Karpas-422 (cell line): Measurements from ENCODE around the gene TPO. TPM values are rescaled to one million over a fixed set of nuclear protein-coding genes. Genes with fewer than 3 reads are reported as not detected.

ENCODE experiments used
- DNase-seq: peaks from one replicate; pipeline ENCODE4 v3.0.0-alpha.2; 2015
- H2AFZ ChIP-seq: fragments of 200-600 bp; sonication (generic); 2 replicates; pipeline ENCODE4 v1.6.1; 2014; ENCODE audit warnings: antibody characterized with exemption, low read length, mixed read lengths
- H3K27ac ChIP-seq: fragments of 200-600 bp; sonication (generic); 2 replicates; pipeline ENCODE4 v1.5.1; 2014; ENCODE audit warnings: mild to moderate bottlenecking, low read length, moderate library complexity
- H3K27me3 ChIP-seq: fragments of 200-600 bp; sonication (generic); 2 replicates; pipeline ENCODE4 v1.6.1; 2014; ENCODE audit warnings: low read length, mixed read lengths
- H3K36me3 ChIP-seq: fragments of 200-600 bp; sonication (generic); 2 replicates; pipeline ENCODE4 v1.6.1; 2014; ENCODE audit warnings: low read length, mixed read lengths; ENCODE audit not compliant: insufficient read depth
- H3K4me1 ChIP-seq: fragments of 200-600 bp; sonication (generic); 2 replicates; pipeline ENCODE4 v1.6.1; 2014; ENCODE audit warnings: mild to moderate bottlenecking, low read length, mixed read lengths
- H3K4me2 ChIP-seq: fragments of 200-600 bp; sonication (generic); 2 replicates; pipeline ENCODE4 v1.6.1; 2014; ENCODE audit warnings: low read length, low read depth, mild to moderate bottlenecking; ENCODE audit not compliant: poor library complexity, severe bottlenecking
- H3K4me3 ChIP-seq: fragments of 200-600 bp; sonication (generic); 2 replicates; pipeline ENCODE4 v1.5.1; 2014; ENCODE audit warnings: mild to moderate bottlenecking, antibody characterized with exemption, low read length, mixed read lengths
- H3K79me2 ChIP-seq: fragments of 200-600 bp; sonication (generic); 2 replicates; pipeline ENCODE4 v1.6.1; 2014; ENCODE audit warnings: mild to moderate bottlenecking, low read length, mixed read lengths
- H3K9ac ChIP-seq: fragments of 200-600 bp; sonication (generic); 2 replicates; pipeline ENCODE4 v1.6.0; 2014; ENCODE audit warnings: low read length
- H3K9me2 ChIP-seq: fragments of 200-600 bp; sonication (generic), shearing (Covaris generic); replicated peaks from 2 replicates; pipeline ENCODE4 v1.6.0; 2014; ENCODE audit warnings: mild to moderate bottlenecking, low read length, moderate library complexity; ENCODE audit not compliant: insufficient read depth
- H3K9me3 ChIP-seq: fragments of 300-700, 200-600 bp; sonication (generic); 2 replicates; pipeline ENCODE4 v1.6.1; 2014; ENCODE audit warnings: low read length, mixed read lengths
- H4K20me1 ChIP-seq: fragments of 200-600 bp; sonication (generic); 2 replicates; pipeline ENCODE4 v1.6.1; 2014; ENCODE audit warnings: mild to moderate bottlenecking, antibody characterized with exemption, low read length, low read depth; ENCODE audit not compliant: insufficient read depth
- total RNA-seq: library from RNA; depleted of rRNA; stranded (reverse); fragments of >200 nt; shearing (Covaris generic); gene quantifications from 2 replicates; pipeline ENCODE4 v1.2.3, GENCODE V29; 2014; ENCODE audit warnings: low replicate concordance

The TPO gene
- total RNA-seq, 1 experiment from 2014 or later = not detected

DNA sequence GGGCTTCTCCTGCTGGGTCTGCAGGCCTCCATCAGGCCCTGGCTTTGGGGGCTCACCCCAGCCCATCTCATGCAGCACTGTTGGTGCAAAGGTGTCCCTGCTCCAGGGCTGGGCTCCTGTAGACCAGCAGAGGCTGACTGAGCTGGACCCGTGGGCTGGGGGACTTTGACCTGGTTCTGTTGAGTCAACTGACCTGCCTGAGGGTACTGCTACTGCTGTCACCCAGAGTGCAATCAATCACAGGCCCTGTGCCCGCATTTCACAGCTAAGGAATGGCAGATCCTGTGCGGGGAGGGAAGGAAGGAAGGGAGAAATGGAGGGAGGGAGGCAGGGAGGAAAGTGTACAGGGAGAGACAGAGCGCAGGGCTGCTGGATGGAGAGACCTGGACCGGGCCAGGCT lies 136.8 kb downstream of the TPO start:
- Histone ChIP-seq H3K27me3 (no peaks in the 10 kb centered on the region), H3K4me2 (no peak overlapping the region), H3K27ac (no peak overlapping the region), H4K20me1 (no peaks in the 10 kb centered on the region), H3K9me3 (no peaks in the 10 kb centered on the region), H3K4me1 (no peaks in the 10 kb centered on the region), H3K9ac (no peak overlapping the region), H3K36me3 (no peaks in the 10 kb centered on the region), H3K79me2 (no peaks in the 10 kb centered on the region), H2AFZ (no peak overlapping the region), H3K9me2 (no peaks in the 10 kb centered on the region), H3K4me3 (no peak overlapping the region)
- no peak for DNase-seq

DNA sequence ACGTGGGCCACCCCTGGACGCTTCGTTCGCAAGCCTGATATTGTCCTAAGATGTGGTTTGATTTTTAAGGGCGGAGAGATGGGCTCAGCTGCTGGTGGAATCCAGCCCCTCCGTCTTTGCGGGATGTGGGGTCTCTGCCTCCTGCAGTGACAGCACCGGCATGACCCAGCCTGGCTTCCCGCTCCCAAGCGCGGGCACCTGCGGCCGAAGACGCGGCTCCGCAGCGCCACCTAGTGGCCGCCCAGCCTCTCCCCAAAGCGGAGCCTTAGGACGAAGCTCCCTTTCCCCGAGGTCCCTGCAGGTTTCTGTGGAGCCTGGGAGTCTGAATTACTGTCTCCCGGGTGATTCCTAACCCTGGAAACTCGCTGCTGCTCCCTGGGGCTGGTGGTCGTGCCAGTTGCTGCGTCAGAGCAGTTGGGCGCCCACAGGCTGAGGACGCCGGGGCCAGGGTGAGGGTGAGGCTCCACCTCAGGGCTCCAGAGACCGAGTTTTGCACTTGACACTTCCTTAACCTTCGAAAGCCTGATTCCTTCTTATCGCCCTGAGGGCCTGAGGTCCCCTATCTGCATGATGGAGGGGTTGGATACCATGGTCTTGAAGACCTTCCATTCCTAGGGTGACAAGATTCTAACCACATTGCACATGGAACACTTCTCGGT lies 137.5 kb downstream of the TPO start:
- H3K27ac ChIP-seq = no peak overlapping the region
- no peaks in the 10 kb centered on the region for H3K79me2 ChIP-seq
- H3K27me3 ChIP-seq = no peaks in the 10 kb centered on the region
- no peak overlapping the region for H3K4me2 ChIP-seq
- H4K20me1 ChIP-seq = no peaks in the 10 kb centered on the region
- no peak overlapping the region for H3K4me3 ChIP-seq
- no peaks in the 10 kb centered on the region for H3K4me1 ChIP-seq
- no peaks in the 10 kb centered on the region for H3K9me2 ChIP-seq
- peak; percentile 79 for DNase-seq
- H3K9me3 ChIP-seq = no peaks in the 10 kb centered on the region
- no peaks in the 10 kb centered on the region for H3K36me3 ChIP-seq
- no peak overlapping the region for H3K9ac ChIP-seq
- no peak overlapping the region for H2AFZ ChIP-seq

DNA sequence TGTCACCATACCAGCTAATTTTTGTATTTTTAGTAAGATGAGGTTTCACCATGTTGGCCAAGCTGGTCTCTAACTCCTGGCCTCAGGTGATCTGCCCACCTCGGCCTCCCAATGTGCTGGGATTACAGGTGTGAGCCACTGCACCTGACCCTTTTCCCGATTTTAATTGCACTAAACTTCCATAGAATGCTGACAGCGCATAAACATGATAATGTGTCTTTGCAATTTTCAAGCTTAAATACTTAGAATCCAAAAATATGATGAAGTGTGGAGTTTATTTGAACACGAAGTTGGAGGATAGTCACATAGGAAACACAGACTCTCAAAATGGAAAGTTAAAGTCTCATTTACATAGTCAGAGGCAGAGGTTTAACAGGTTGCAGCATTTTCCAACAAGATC lies 138.6 kb downstream of the TPO start:
- Histone ChIP-seq H3K4me3 (no peak overlapping the region), H3K9me2 (no peaks in the 10 kb centered on the region), H3K4me1 (no peaks in the 10 kb centered on the region), H3K4me2 (no peak overlapping the region), H3K27ac (no peak overlapping the region), H3K79me2 (no peaks in the 10 kb centered on the region), H3K9ac (no peak overlapping the region), H3K36me3 (no peaks in the 10 kb centered on the region), H3K27me3 (no peaks in the 10 kb centered on the region), H2AFZ (no peak overlapping the region), H3K9me3 (no peaks in the 10 kb centered on the region), H4K20me1 (no peaks in the 10 kb centered on the region)
- DNase-seq = no peak

DNA sequence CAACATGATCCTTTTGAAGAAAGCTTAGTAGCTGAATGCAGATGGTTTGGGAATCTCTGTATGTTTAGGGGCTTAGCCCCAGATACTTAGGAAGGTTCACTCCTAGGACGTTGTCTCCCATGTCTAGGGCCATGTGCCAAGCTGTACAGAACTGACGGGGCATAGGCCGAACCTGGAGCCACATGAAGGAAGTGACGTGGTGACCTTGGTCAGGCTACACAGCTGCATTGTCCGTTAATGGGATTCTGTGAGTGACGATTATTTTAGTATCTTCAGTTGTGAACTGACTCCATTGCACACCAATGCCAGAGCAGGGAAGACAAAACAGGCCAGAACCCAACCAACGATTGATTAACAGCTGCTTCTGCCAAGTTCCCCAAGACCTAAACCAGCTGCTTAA lies 139.3 kb downstream of the TPO start:
- Histone ChIP-seq H3K4me2 (no peak overlapping the region), H3K4me1 (no peaks in the 10 kb centered on the region), H3K9me2 (no peaks in the 10 kb centered on the region), H3K4me3 (no peak overlapping the region), H4K20me1 (no peaks in the 10 kb centered on the region), H3K9me3 (no peaks in the 10 kb centered on the region), H2AFZ (no peak overlapping the region), H3K27ac (no peak overlapping the region), H3K36me3 (no peaks in the 10 kb centered on the region), H3K27me3 (no peaks in the 10 kb centered on the region), H3K9ac (no peak overlapping the region), H3K79me2 (no peaks in the 10 kb centered on the region)
- DNase-seq = no peak

DNA sequence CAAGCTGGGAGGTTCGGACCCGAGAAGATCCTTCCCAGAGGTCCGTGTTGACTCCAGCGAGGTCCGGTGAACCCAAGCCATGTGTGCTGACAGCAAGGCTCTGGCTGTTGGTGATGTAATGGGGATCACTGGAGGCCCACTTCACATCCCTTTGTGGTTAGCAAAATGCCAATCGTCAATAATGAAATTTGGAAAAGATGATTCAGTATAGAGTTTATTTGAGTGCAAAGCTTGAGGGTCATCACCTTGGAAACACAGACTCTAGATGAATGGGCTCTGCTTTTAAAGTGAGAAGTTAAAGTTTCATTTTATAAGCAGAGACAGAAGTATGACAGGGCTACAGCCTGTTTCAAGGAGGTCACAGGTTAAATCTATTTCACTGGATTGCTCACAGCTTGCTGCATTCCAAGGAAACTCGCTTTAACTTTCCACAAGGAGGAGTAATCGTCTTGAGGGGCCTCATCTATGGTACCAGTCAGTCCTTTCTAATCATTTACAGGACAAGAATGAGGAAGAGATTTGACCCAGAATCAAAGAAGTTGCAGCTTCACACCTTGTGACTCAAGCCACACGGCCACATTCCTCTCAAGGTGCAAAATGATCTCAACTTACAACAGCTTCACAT lies 140.5 kb downstream of the TPO start:
- Histone ChIP-seq H3K4me3 (no peak overlapping the region), H4K20me1 (no peaks in the 10 kb centered on the region), H2AFZ (no peak overlapping the region), H3K79me2 (no peaks in the 10 kb centered on the region), H3K9me3 (no peaks in the 10 kb centered on the region), H3K9ac (no peak overlapping the region), H3K27me3 (no peaks in the 10 kb centered on the region), H3K36me3 (no peaks in the 10 kb centered on the region), H3K9me2 (no peaks in the 10 kb centered on the region), H3K4me1 (no peaks in the 10 kb centered on the region), H3K27ac (no peak overlapping the region), H3K4me2 (no peak overlapping the region)
- no peak for DNase-seq

DNA sequence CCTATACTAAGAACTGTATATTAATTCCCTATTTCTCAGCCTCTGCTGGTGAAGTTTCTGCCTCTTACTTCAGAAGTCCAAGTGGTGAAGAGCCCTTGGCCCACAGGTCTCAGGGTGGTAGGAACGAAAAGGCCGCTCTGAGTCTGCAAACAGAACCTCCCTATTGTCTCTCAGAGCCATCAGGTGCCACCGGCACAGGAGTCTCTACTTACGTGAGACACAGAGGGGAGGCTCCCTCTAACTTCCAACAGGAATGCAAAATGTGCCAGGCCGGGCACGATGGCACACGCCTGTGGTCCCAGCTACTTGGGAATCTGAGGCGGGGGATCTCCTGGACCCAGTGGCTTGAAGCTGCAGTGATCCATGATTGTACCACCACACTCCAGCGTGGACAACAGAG lies 143.0 kb downstream of the TPO start:
- H3K27me3 ChIP-seq = no peaks in the 10 kb centered on the region
- H3K9me3 ChIP-seq = no peaks in the 10 kb centered on the region
- no peaks in the 10 kb centered on the region for H3K79me2 ChIP-seq
- no peak overlapping the region for H3K9ac ChIP-seq
- no peak overlapping the region for H3K4me2 ChIP-seq
- no peak overlapping the region for H3K27ac ChIP-seq
- H3K36me3 ChIP-seq = no peaks in the 10 kb centered on the region
- no peaks in the 10 kb centered on the region for H3K9me2 ChIP-seq
- no peak for DNase-seq
- H3K4me1 ChIP-seq = no peaks in the 10 kb centered on the region
- H2AFZ ChIP-seq = no peak overlapping the region
- no peaks in the 10 kb centered on the region for H4K20me1 ChIP-seq
- no peak overlapping the region for H3K4me3 ChIP-seq

DNA sequence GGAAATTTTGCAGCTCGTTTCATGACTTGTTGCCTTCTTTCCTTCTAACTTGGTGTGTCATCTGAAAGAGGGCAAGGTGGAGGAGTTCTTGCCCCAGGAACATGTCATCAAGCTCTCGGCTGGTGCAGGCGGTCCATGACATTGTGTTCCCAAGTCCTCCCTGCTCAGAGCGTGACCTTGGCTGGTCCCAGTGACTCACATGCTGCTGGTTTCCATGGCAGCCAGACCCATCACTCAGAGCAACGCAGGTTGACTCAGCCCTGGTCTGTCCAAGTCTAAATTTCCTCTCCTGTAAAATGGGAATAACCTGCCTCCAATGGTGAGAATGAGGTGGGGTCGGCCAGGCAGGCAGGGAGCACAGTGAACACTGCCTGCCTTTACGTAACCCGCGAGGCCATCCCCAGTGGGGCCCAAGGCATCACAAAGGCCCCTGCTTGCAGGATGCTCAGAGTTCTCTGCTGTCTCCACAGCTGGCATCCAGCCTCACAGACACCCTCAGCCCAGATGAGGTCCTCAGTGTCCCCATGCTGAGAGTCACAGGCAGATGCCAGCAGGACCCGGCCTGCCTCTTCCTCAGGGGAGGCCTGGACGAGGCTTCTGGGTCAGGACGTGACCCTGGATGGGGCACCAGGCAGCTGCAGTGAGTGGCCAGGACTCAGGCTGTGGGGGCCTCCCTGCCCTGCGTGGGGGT lies 143.7 kb downstream of the TPO start:
- no peak overlapping the region for H3K27ac ChIP-seq
- no peaks in the 10 kb centered on the region for H3K9me2 ChIP-seq
- no peaks in the 10 kb centered on the region for H3K4me1 ChIP-seq
- no peaks in the 10 kb centered on the region for H3K36me3 ChIP-seq
- no peak overlapping the region for H3K9ac ChIP-seq
- H3K4me3 ChIP-seq = no peak overlapping the region
- no peak overlapping the region for H2AFZ ChIP-seq
- H3K9me3 ChIP-seq = no peaks in the 10 kb centered on the region
- no peaks in the 10 kb centered on the region for H4K20me1 ChIP-seq
- no peaks in the 10 kb centered on the region for H3K27me3 ChIP-seq
- no peak for DNase-seq
- no peak overlapping the region for H3K4me2 ChIP-seq
- no peaks in the 10 kb centered on the region for H3K79me2 ChIP-seq

DNA sequence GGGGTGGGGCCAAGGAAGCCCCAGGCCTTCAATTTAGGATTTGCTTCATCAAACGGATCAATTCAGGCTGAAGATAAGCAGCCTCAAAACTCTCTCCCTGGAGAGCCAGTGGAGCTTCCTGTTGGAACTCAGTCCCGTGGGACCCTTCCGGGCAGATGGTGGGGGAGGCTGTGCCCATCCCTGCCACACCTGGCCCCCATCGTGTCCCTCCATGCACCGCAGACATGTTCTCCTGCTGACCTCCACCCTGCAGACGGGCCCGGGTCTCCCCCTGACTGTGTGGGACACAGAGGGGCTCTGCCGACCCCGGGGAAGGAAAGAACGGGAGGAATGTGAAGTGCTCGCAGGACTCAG lies 144.2 kb downstream of the TPO start:
- DNase-seq = no peak
- Histone ChIP-seq H3K4me1 (no peaks in the 10 kb centered on the region), H3K9me3 (no peaks in the 10 kb centered on the region), H3K36me3 (no peaks in the 10 kb centered on the region), H3K4me2 (no peak overlapping the region), H4K20me1 (no peaks in the 10 kb centered on the region), H3K27ac (no peak overlapping the region), H2AFZ (no peak overlapping the region), H3K27me3 (no peaks in the 10 kb centered on the region), H3K79me2 (no peaks in the 10 kb centered on the region), H3K4me3 (no peak overlapping the region), H3K9ac (no peak overlapping the region), H3K9me2 (no peaks in the 10 kb centered on the region)
